Sigmoid colon (tissue), 7 donors: ENCODE data around the gene USP4. TPM values are rescaled to one million over a fixed set of nuclear protein-coding genes. Genes with fewer than 3 reads are reported as not detected.
A peak's percentile ranks its signal among the peaks of the same experiment; 100 is the strongest.
"Not testable (repeated sequence)": the region's sequence is repeated elsewhere in the genome, so short reads cannot be mapped to it uniquely, and the experiment has no call there.

Experiments
- DNase-seq: peaks from one replicate; pipeline ENCODE4 v3.0.0-alpha.2; 2019
- H3K27ac ChIP-seq, 4 donors: fragments of 200-600 bp; sonication (generic); one replicate each; pipeline ENCODE4 v1.5.1; 2016 to 2019; ENCODE audit warnings: mild to moderate bottlenecking in 1 of 4
- H3K27me3 ChIP-seq, 3 donors: fragments of 200-600 bp; sonication (generic); one replicate each; pipeline ENCODE4 v1.5.1; 2019; ENCODE audit warnings: mild to moderate bottlenecking in 1 of 3
- H3K36me3 ChIP-seq, 4 donors: fragments of 200-600 bp; sonication (generic); one replicate each; pipeline ENCODE4 v1.5.1; 2016 to 2019
- H3K4me1 ChIP-seq, 4 donors: fragments of 200-600 bp; sonication (generic); one replicate each; pipeline ENCODE4 v1.5.1; 2017 to 2019
- H3K4me3 ChIP-seq, 4 donors: fragments of 200-600 bp; sonication (generic); one replicate each; pipeline ENCODE4 v1.5.1; 2017 to 2019; ENCODE audit warnings: mild to moderate bottlenecking in 2 of 4, moderate library complexity in 1 of 4
- H3K9me3 ChIP-seq, 4 donors: fragments of 200-600 bp in 3 of 4; sonication (generic) in 3 of 4; one replicate each; pipeline versions ENCODE4 v1.5.1 to v1.6.1; 2013 to 2019
- CTCF ChIP-seq, 4 experiments: fragments of 450-650 bp in 3 of 4; fragments of 200-600 bp in 1 of 4; IDR thresholded peaks; one replicate each; pipeline ENCODE4 v1.5.1; 2016 to 2019; ENCODE audit warnings: antibody characterized with exemption in 4 of 4, mild to moderate bottlenecking in 3 of 4, moderate library complexity in 2 of 4
- EP300 ChIP-seq, 4 donors: sonication (generic); formaldehyde crosslinking; IDR thresholded peaks; one replicate each; pipeline ENCODE4 v1.6.1; 2017; ENCODE audit warnings: antibody characterized with exemption in 4 of 4
- POLR2A ChIP-seq, 2 donors: fragments of 450-650 bp; IDR thresholded peaks; one replicate each; pipeline ENCODE4 v1.6.1; 2016; ENCODE audit warnings: antibody characterized with exemption in 2 of 2, mild to moderate bottlenecking in 2 of 2, moderate library complexity in 2 of 2
- POLR2AphosphoS5 ChIP-seq, 4 donors: sonication (generic); formaldehyde crosslinking; IDR thresholded peaks; one replicate each; pipeline ENCODE4 v1.6.1; 2017; ENCODE audit warnings: antibody characterized with exemption in 4 of 4
- WGBS, 2 donors: extraction: QIAGEN DNeasy Blood & Tissue Kit; methylation state at CpG; one replicate each; pipeline ENCODE4 v1.1.7; 2013; 5-methylcytosine and 5-hydroxymethylcytosine counted together
- intact Hi-C: fragments of 100-400 bp; cut with DNase I; formaldehyde crosslinking; loops from one replicate; pipeline ENCODE4 v1.15.1; 2023
- polyA plus RNA-seq, 3 donors: library from polyadenylated mRNA; stranded (reverse); fragments of 200-250 nt; gene quantifications; one replicate each; pipeline ENCODE4 v1.2.3, GENCODE V29; 2013
- total RNA-seq, 4 donors: library from RNA; depleted of rRNA; stranded (reverse); fragments of >200 nt; gene quantifications; one replicate each; pipeline ENCODE4 v1.1.0, GENCODE V29; 2016
- donor health status: healthy with polysubstance abuse.
- donor health status: Bipolar disorder and iron deficiency.
- donor health status: healthy.

USP4 gene
- total and polyA plus RNA-seq, 7 donors: 16.3 to 31.9 (median 22.2) TPM

GRCh38 chr3:49253512-49253911 is 86.3 kb downstream of the USP4 start:
- TF ChIP-seq CTCF (IDR thresholded peaks at IDR 0.05): no peak
- TF ChIP-seq POLR2A (IDR thresholded peaks at IDR 0.05): no peak
- TF ChIP-seq EP300 (IDR thresholded peaks at IDR 0.05): no peak
- TF ChIP-seq POLR2AphosphoS5 (IDR thresholded peaks at IDR 0.05): no peak
- no peaks in the 10 kb centered on the region for H3K36me3 ChIP-seq
- no peaks in the 10 kb centered on the region for H3K27me3 ChIP-seq
- no peaks in the 10 kb centered on the region for H3K9me3 ChIP-seq
- H3K4me3 ChIP-seq: no peak overlapping the region
- H3K4me1 ChIP-seq: peaks cover 0 to 49% (median 32%) of the 10 kb centered on the region in 4 donors
- DNase-seq: no peak
- H3K27ac ChIP-seq: no peak overlapping the region
- WGBS, 2 donors: 90 to 92% methylated on average over 3 of the region's 3 CpGs
- intact Hi-C loops: no loop called here

- peak; percentile 64 for DNase-seq
- Histone ChIP-seq H3K27me3 (no peaks in the 10 kb centered on the region), H3K9me3 (no peaks in the 10 kb centered on the region), H3K4me1 (peaks cover 0 to 13% (median 4%) of the 10 kb centered on the region in 4 donors), H3K27ac (peak overlapping the region; percentile 40 to 66 (median 52)), H3K36me3 (no peaks in the 10 kb centered on the region), H3K4me3 (no peak overlapping the region)
- peak in 2 of 4 donors; percentile 29 to 59 for TF ChIP-seq POLR2AphosphoS5 (IDR thresholded peaks at IDR 0.05)
- no peak for TF ChIP-seq POLR2A (IDR thresholded peaks at IDR 0.05)
- no peak for TF ChIP-seq EP300 (IDR thresholded peaks at IDR 0.05)
- TF ChIP-seq CTCF (IDR thresholded peaks at IDR 0.05): no peak
- intact Hi-C loops: no loop called here
Measured at GRCh38 chr3:49248840-49249227, 91.0 kb downstream of the USP4 start.

- H3K27ac ChIP-seq: no peak overlapping the region
- H3K36me3 ChIP-seq: no peaks in the 10 kb centered on the region
- H3K4me1 ChIP-seq: peaks cover 0 to 21% (median 9%) of the 10 kb centered on the region in 4 donors
- no peak overlapping the region for H3K4me3 ChIP-seq
- DNase-seq: peak; percentile 46
- intact Hi-C loops: no loop called here
- no peaks in the 10 kb centered on the region for H3K27me3 ChIP-seq
- no peaks in the 10 kb centered on the region for H3K9me3 ChIP-seq
- 55 to 73% methylated on average over 1 of the region's 1 CpG for WGBS, 2 donors
- TF ChIP-seq EP300 (IDR thresholded peaks at IDR 0.05) (no peak), POLR2A (IDR thresholded peaks at IDR 0.05) (no peak)
Measured at GRCh38 chr3:49244581-49245205, 95.2 kb downstream of the USP4 start.

GRCh38 chr3:49240091-49240490 is 99.8 kb downstream of the USP4 start:
- intact Hi-C loops, DNase-seq: not testable (repeated sequence)
- WGBS, 2 donors: 87 to 93% methylated on average over 11 of the region's 11 CpGs

GRCh38 chr3:49238274-49239127 is 101.4 kb downstream of the USP4 start:
- Histone ChIP-seq H3K9me3 (peaks cover 3 to 8% (median 6%) of the 10 kb centered on the region in 4 donors), H3K4me1 (peaks cover 0 to 27% (median 22%) of the 10 kb centered on the region in 4 donors), H3K27me3 (no peaks in the 10 kb centered on the region), H3K36me3 (no peaks in the 10 kb centered on the region), H3K4me3 (no peak overlapping the region), H3K27ac (peak overlapping the region; percentile 77 to 85 (median 82))
- TF ChIP-seq POLR2A (IDR thresholded peaks at IDR 0.05) (no peak), POLR2AphosphoS5 (IDR thresholded peaks at IDR 0.05) (peak; percentile 95 to 99 (median 97)), CTCF (IDR thresholded peaks at IDR 0.05) (no peak), EP300 (IDR thresholded peaks at IDR 0.05) (peak; percentile 62 to 95 (median 91))
- 52 to 63% methylated on average over 9 of the region's 9 CpGs for WGBS, 2 donors
- intact Hi-C loops: no loop called here
- peak; percentile 87 for DNase-seq

More at GRCh38 chr3:49240091-49240490, 99.8 kb downstream of the USP4 start:
- H3K36me3 ChIP-seq, H3K27me3 ChIP-seq, H3K4me3 ChIP-seq, H3K9me3 ChIP-seq: not testable (repeated sequence)
- H3K4me1 ChIP-seq: peaks cover 0 to 27% (median 22%) of the 10 kb centered on the region in 4 donors
- peak overlapping the region in 3 of 4 donors; percentile 80 to 85 (median 84) for H3K27ac ChIP-seq
